Neural cell (in vitro differentiated cells): Measurements from ENCODE around the gene OTUD5. TPM values are rescaled to one million over a fixed set of nuclear protein-coding genes. Genes with fewer than 3 reads are reported as not detected.

Experiments
- H2AFZ ChIP-seq: fragments of 200-600, 300-800 bp; sonication (generic), shearing (Covaris generic); 2 replicates; pipeline ENCODE4 v1.6.0; 2014; ENCODE audit warnings: low read depth, mild to moderate bottlenecking, antibody characterized with exemption, low read length, moderate library complexity
- H3F3A ChIP-seq: fragments of 200-600 bp; shearing (Covaris generic); 2 replicates; pipeline ENCODE4 v1.6.1; 2016; ENCODE audit warnings: mild to moderate bottlenecking, moderate library complexity, mixed read lengths, antibody characterized with exemption, low read length; ENCODE audit not compliant: insufficient read depth, poor library complexity, severe bottlenecking
- H3K27ac ChIP-seq: fragments of 200-600, 300-800 bp; sonication (generic), shearing (Covaris generic); 2 replicates; pipeline ENCODE4 v1.5.1; 2014; ENCODE audit warnings: mild to moderate bottlenecking, low read length, moderate library complexity
- H3K27me3 ChIP-seq: fragments of 300-800, 200-600 bp; sonication (generic), shearing (Covaris generic); 2 replicates; pipeline ENCODE4 v1.6.0; 2014; ENCODE audit warnings: mild to moderate bottlenecking, low read depth, low read length, moderate library complexity; ENCODE audit not compliant: insufficient read depth
- H3K36me3 ChIP-seq: fragments of 300-800, 200-600 bp; sonication (generic), shearing (Covaris generic); 2 replicates; pipeline ENCODE4 v1.5.1; 2014; ENCODE audit warnings: mild to moderate bottlenecking, antibody characterized with exemption, low read length, moderate library complexity; ENCODE audit not compliant: insufficient read depth
- H3K4me2 ChIP-seq: fragments of 300-800, 200-600 bp; sonication (generic), shearing (Covaris generic); 2 replicates; pipeline ENCODE4 v1.6.0; 2014; ENCODE audit warnings: mild to moderate bottlenecking, low read length
- H3K4me3 ChIP-seq: fragments of 300-800, 200-600 bp; sonication (generic), shearing (Covaris generic); 2 replicates; pipeline ENCODE4 v1.5.1; 2014; ENCODE audit warnings: mild to moderate bottlenecking, low read length, moderate library complexity
- H3K79me2 ChIP-seq: fragments of 200-600 bp; shearing (Covaris generic); replicated peaks from 2 replicates; pipeline ENCODE4 v1.6.0; 2014; ENCODE audit warnings: mild to moderate bottlenecking, low read length, moderate library complexity; ENCODE audit not compliant: insufficient read depth
- H3K9ac ChIP-seq: fragments of 300-800, 200-600 bp; sonication (generic), shearing (Covaris generic); 2 replicates; pipeline ENCODE4 v1.6.1; 2016; ENCODE audit warnings: mild to moderate bottlenecking, low read length, mixed read lengths
- H3K9me2 ChIP-seq: fragments of 200-600 bp; shearing (Covaris generic); 2 replicates; pipeline ENCODE4 v1.6.1; 2016; ENCODE audit warnings: mild to moderate bottlenecking, low read length, mixed read lengths; ENCODE audit not compliant: insufficient read depth
- H3K9me3 ChIP-seq: fragments of 200-600, 300-800 bp; sonication (generic), shearing (Covaris generic); 2 replicates; pipeline ENCODE4 v1.6.1; 2016; ENCODE audit warnings: mild to moderate bottlenecking, mixed run types, low read length, moderate library complexity, mixed read lengths
- H4K20me1 ChIP-seq: fragments of 200-600 bp; shearing (Covaris generic); 2 replicates; pipeline ENCODE4 v1.6.1; 2016; ENCODE audit warnings: mild to moderate bottlenecking, mixed run types; ENCODE audit not compliant: insufficient read depth
- CTCF ChIP-seq: fragments of 450-650 bp; IDR thresholded peaks from 2 replicates; pipeline ENCODE4 v1.5.1; 2014; ENCODE audit warnings: antibody characterized with exemption, mild to moderate bottlenecking, moderate library complexity; ENCODE audit not compliant: poor library complexity, severe bottlenecking
- EP300 ChIP-seq: fragments of 450-650 bp; conservative IDR thresholded peaks from 2 replicates; pipeline ENCODE4 v1.6.1; 2014; ENCODE audit warnings: antibody characterized with exemption, mild to moderate bottlenecking, moderate library complexity; ENCODE audit not compliant: poor library complexity, severe bottlenecking
- EZH2 ChIP-seq: fragments of 200-600, 300-800 bp; shearing (Covaris generic), sonication (generic); IDR thresholded peaks from 2 replicates; pipeline ENCODE4 v1.6.1; 2014; ENCODE audit warnings: antibody characterized with exemption, low read length, borderline replicate concordance, mild to moderate bottlenecking; ENCODE audit not compliant: insufficient read depth, poor library complexity, severe bottlenecking
- MXI1 ChIP-seq: fragments of 450-650 bp; conservative IDR thresholded peaks from 2 replicates; pipeline ENCODE4 v1.6.1; 2014; ENCODE audit warnings: antibody characterized with exemption, mild to moderate bottlenecking; ENCODE audit not compliant: poor library complexity, severe bottlenecking
- POLR2AphosphoS5 ChIP-seq: IDR thresholded peaks from 2 replicates; pipeline ENCODE4 v1.6.1; 2012
- RAD21 ChIP-seq: fragments of 450-650 bp; conservative IDR thresholded peaks from 2 replicates; pipeline ENCODE4 v1.6.1; 2014; ENCODE audit warnings: antibody characterized with exemption, mild to moderate bottlenecking, moderate library complexity
- REST ChIP-seq: IDR thresholded peaks from 2 replicates; pipeline ENCODE4 v1.6.1; 2012; ENCODE audit warnings: borderline replicate concordance
- SMC3 ChIP-seq: fragments of 450-650 bp; conservative IDR thresholded peaks from 2 replicates; pipeline ENCODE4 v1.6.1; 2014; ENCODE audit warnings: antibody characterized with exemption, mild to moderate bottlenecking, moderate library complexity; ENCODE audit not compliant: poor library complexity
- TAF1 ChIP-seq: IDR thresholded peaks from 2 replicates; pipeline ENCODE4 v1.6.1; 2012; ENCODE audit warnings: low read depth
- polyA plus RNA-seq: library from polyadenylated mRNA; depleted of rRNA; stranded (reverse); fragments of >200 nt; gene quantifications from 2 replicates; pipeline ENCODE4 v1.2.3, GENCODE V29; 2014

The OTUD5 gene
- polyA plus RNA-seq, 1 donor from 2014 or later: 34.3 TPM

GRCh38 chrX:48975541-48975940, 18.1 kb upstream of the OTUD5 start:
- H2AFZ ChIP-seq: no peak overlapping the region
- no peak overlapping the region for H3K4me2 ChIP-seq
- no peaks in the 10 kb centered on the region for H4K20me1 ChIP-seq
- H3K9me2 ChIP-seq: no peaks in the 10 kb centered on the region
- no peaks in the 10 kb centered on the region for H3K79me2 ChIP-seq
- no peaks in the 10 kb centered on the region for H3K27me3 ChIP-seq
- no peaks in the 10 kb centered on the region for H3F3A ChIP-seq
- TF ChIP-seq EP300 (no peak), CTCF (no peak), RAD21 (no peak), MXI1 (no peak), SMC3 (no peak), REST (no peak), EZH2 (no peak), TAF1 (no peak), POLR2AphosphoS5 (no peak)
- no peak overlapping the region for H3K27ac ChIP-seq
- H3K9ac ChIP-seq: no peak overlapping the region
- H3K4me3 ChIP-seq: no peak overlapping the region
- no peaks in the 10 kb centered on the region for H3K9me3 ChIP-seq
- H3K36me3 ChIP-seq: no peaks in the 10 kb centered on the region

GRCh38 chrX:48975041-48975440, 17.6 kb upstream of the OTUD5 start:
- no peaks in the 10 kb centered on the region for H3K27me3 ChIP-seq

More at GRCh38 chrX:48975041-48975440, 17.6 kb upstream of the OTUD5 start:
- no peaks in the 10 kb centered on the region for H3K36me3 ChIP-seq
- H3K4me3 ChIP-seq: no peak overlapping the region
- no peaks in the 10 kb centered on the region for H3F3A ChIP-seq
- H3K4me2 ChIP-seq: no peak overlapping the region
- no peak for TF ChIP-seq RAD21
- TF ChIP-seq CTCF: no peak
- TF ChIP-seq REST: no peak
- no peak for TF ChIP-seq EZH2
- TF ChIP-seq POLR2AphosphoS5: no peak
- TF ChIP-seq TAF1: no peak
- no peak for TF ChIP-seq MXI1
- no peak for TF ChIP-seq SMC3
- no peak for TF ChIP-seq EP300
- no peak overlapping the region for H3K27ac ChIP-seq
- no peaks in the 10 kb centered on the region for H3K79me2 ChIP-seq
- no peaks in the 10 kb centered on the region for H3K9me3 ChIP-seq
- no peak overlapping the region for H2AFZ ChIP-seq
- no peak overlapping the region for H3K9ac ChIP-seq
- no peaks in the 10 kb centered on the region for H3K9me2 ChIP-seq
- H4K20me1 ChIP-seq: no peaks in the 10 kb centered on the region
